Neuronal stem cell (in vitro differentiated cells): Measurements from ENCODE around the gene AKAP12.

Source experiments
- DNase-seq: peaks from one replicate; pipeline ENCODE4 v3.0.0-alpha.2; 2013; ENCODE audit warnings: low spot score
- H2AFZ ChIP-seq: one replicate; pipeline ENCODE4 v1.6.1; 2013; ENCODE audit warnings: mild to moderate bottlenecking, low read length, inconsistent platforms
- H2AK5ac ChIP-seq: 2 replicates; pipeline ENCODE4 v1.6.1; 2013; ENCODE audit warnings: low read depth, mild to moderate bottlenecking, inconsistent platforms, low read length, moderate library complexity, mixed read lengths
- H2BK120ac ChIP-seq: 2 replicates; pipeline ENCODE4 v1.6.1; 2013; ENCODE audit warnings: low read depth, mild to moderate bottlenecking, inconsistent platforms, low read length, moderate library complexity, mixed read lengths
- H2BK12ac ChIP-seq: one replicate; pipeline ENCODE4 v1.6.1; 2013; ENCODE audit warnings: low read length, inconsistent platforms
- H2BK15ac ChIP-seq: 2 replicates; pipeline ENCODE4 v1.6.1; 2013; ENCODE audit warnings: mild to moderate bottlenecking, low read length, inconsistent platforms, mixed read lengths
- H2BK5ac ChIP-seq: one replicate; pipeline ENCODE4 v1.6.1; 2013; ENCODE audit warnings: inconsistent platforms, mild to moderate bottlenecking, low read length, moderate library complexity
- H3K14ac ChIP-seq: one replicate; pipeline ENCODE4 v1.6.1; 2013; ENCODE audit warnings: low read length, inconsistent platforms
- H3K18ac ChIP-seq: 2 replicates; pipeline ENCODE4 v1.6.1; 2013; ENCODE audit warnings: low read length, inconsistent platforms
- H3K23ac ChIP-seq: 2 replicates; pipeline ENCODE4 v1.6.1; 2013; ENCODE audit warnings: low read depth, mild to moderate bottlenecking, mixed read lengths, low read length, inconsistent platforms; ENCODE audit not compliant: poor library complexity
- H3K27ac ChIP-seq: replicated peaks from 3 replicates; pipeline ENCODE4 v1.5.1; 2013; ENCODE audit warnings: low read length, inconsistent platforms
- H3K27me3 ChIP-seq, 3 experiments: 2 replicates each; pipeline ENCODE4 v1.6.1; 2013; ENCODE audit warnings: low read length in 3 of 3, mild to moderate bottlenecking in 2 of 3, inconsistent platforms in 1 of 3, low read depth in 1 of 3, mixed read lengths in 1 of 3, moderate library complexity in 1 of 3; ENCODE audit not compliant: control insufficient read depth in 3 of 3, insufficient read depth in 3 of 3
- H3K36me3 ChIP-seq, 2 donors: replicated peaks in 1 of 2; 2 replicates each; pipeline ENCODE4 v1.6.1; 2013; ENCODE audit warnings: low read length in 2 of 2; ENCODE audit not compliant: control insufficient read depth in 2 of 2, insufficient read depth in 2 of 2
- H3K4ac ChIP-seq: 2 replicates; pipeline ENCODE4 v1.6.1; 2013; ENCODE audit warnings: inconsistent platforms, mild to moderate bottlenecking, low read length, moderate library complexity
- H3K4me1 ChIP-seq, 2 donors: 1 replicate in 1 of 2; 2 replicates in 1 of 2; pipeline ENCODE4 v1.6.1; 2013; ENCODE audit warnings: low read length in 2 of 2, low read depth in 1 of 2; ENCODE audit not compliant: control insufficient read depth in 2 of 2, insufficient read depth in 1 of 2
- H3K4me2 ChIP-seq: one replicate; pipeline ENCODE4 v1.6.1; 2013; ENCODE audit warnings: mild to moderate bottlenecking, low read length, inconsistent platforms; ENCODE audit not compliant: insufficient read depth, poor library complexity, severe bottlenecking
- H3K4me3 ChIP-seq, 2 donors: 2 replicates each; pipeline ENCODE4 v1.5.1; 2013; ENCODE audit warnings: low read length in 2 of 2, mild to moderate bottlenecking in 2 of 2, inconsistent platforms in 1 of 2, moderate library complexity in 1 of 2
- H3K79me1 ChIP-seq: one replicate; pipeline ENCODE4 v1.6.1; 2013; ENCODE audit warnings: low read depth, mild to moderate bottlenecking, inconsistent platforms, low read length, moderate library complexity
- H3K9ac ChIP-seq: one replicate; pipeline ENCODE4 v1.6.1; 2013; ENCODE audit warnings: mild to moderate bottlenecking, low read depth, low read length, inconsistent platforms; ENCODE audit not compliant: poor library complexity
- H3K9me3 ChIP-seq, 2 donors: replicated peaks in 1 of 2; 2 replicates each; pipeline versions ENCODE3 to v1.6.1; 2013; ENCODE audit warnings: low read length in 2 of 2, mild to moderate bottlenecking in 2 of 2, inconsistent platforms in 1 of 2, low read depth in 1 of 2, mixed read lengths in 1 of 2, moderate library complexity in 1 of 2; ENCODE audit not compliant: control insufficient read depth in 2 of 2, insufficient read depth in 1 of 2
- H4K8ac ChIP-seq: one replicate; pipeline ENCODE4 v1.6.1; 2013; ENCODE audit warnings: low read depth, mild to moderate bottlenecking, inconsistent platforms, low read length, moderate library complexity
- H4K91ac ChIP-seq: one replicate; pipeline ENCODE4 v1.6.1; 2013; ENCODE audit warnings: low read length, low read depth, mild to moderate bottlenecking, inconsistent platforms; ENCODE audit not compliant: poor library complexity
- WGBS, 2 donors: extraction: QIAGEN DNeasy Blood & Tissue Kit; methylation state at CpG; one replicate each; pipeline ENCODE4 v1.1.7; 2013; ENCODE audit warnings: missing lambda C conversion rate in 2 of 2, mixed read lengths in 1 of 2; ENCODE audit not compliant: insufficient read length in 2 of 2, insufficient replicate concordance in 1 of 2; ENCODE audit errors: extremely low coverage in 2 of 2; 5-methylcytosine and 5-hydroxymethylcytosine counted together

AKAP12 gene

GRCh38 chr6:151265282-151265681 is 25.5 kb downstream of the AKAP12 start:
- H3K9me3 ChIP-seq, result no peaks in the 10 kb centered on the region
- H4K91ac ChIP-seq, result no peak overlapping the region
- no peak overlapping the region for H2BK15ac ChIP-seq
- H3K23ac ChIP-seq, result no peak overlapping the region
- no peak overlapping the region for H3K9ac ChIP-seq
- no peaks in the 10 kb centered on the region for H3K36me3 ChIP-seq
- H4K8ac ChIP-seq, result no peak overlapping the region
- no peak overlapping the region for H2BK5ac ChIP-seq
- H3K4me3 ChIP-seq, result no peak overlapping the region
- no peaks in the 10 kb centered on the region for H3K27me3 ChIP-seq
- no peak overlapping the region for H2BK12ac ChIP-seq
- H2AFZ ChIP-seq, result no peak overlapping the region
- no peak overlapping the region for H3K27ac ChIP-seq
- H3K79me1 ChIP-seq, result no peaks in the 10 kb centered on the region
- no peak overlapping the region for H3K4ac ChIP-seq
- no peak overlapping the region for H3K14ac ChIP-seq
- no peak overlapping the region for H2BK120ac ChIP-seq
- H3K4me1 ChIP-seq, result peaks cover 0 to 4% of the 10 kb centered on the region in 2 donors
- no peak overlapping the region for H3K18ac ChIP-seq
- H3K4me2 ChIP-seq, result no peak overlapping the region
- H2AK5ac ChIP-seq, result no peak overlapping the region
- DNase-seq, result no peak

GRCh38 chr6:151269321-151269995 is 29.7 kb downstream of the AKAP12 start:
- no CpG with 5 or more reads among the region's 4 CpGs for WGBS, 2 donors
- H3K4ac ChIP-seq, result no peak overlapping the region
- no peak overlapping the region for H3K4me2 ChIP-seq
- H3K4me3 ChIP-seq, result no peak overlapping the region
- no peak overlapping the region for H3K27ac ChIP-seq
- H4K91ac ChIP-seq, result no peak overlapping the region
- H3K79me1 ChIP-seq, result no peaks in the 10 kb centered on the region
- H3K9me3 ChIP-seq, result no peaks in the 10 kb centered on the region
- H3K23ac ChIP-seq, result no peak overlapping the region
- H2BK5ac ChIP-seq, result no peak overlapping the region
- H3K36me3 ChIP-seq, result no peaks in the 10 kb centered on the region
- no peak overlapping the region for H4K8ac ChIP-seq
- no peak overlapping the region for H2AK5ac ChIP-seq
- H3K9ac ChIP-seq, result no peak overlapping the region
- H3K27me3 ChIP-seq, result no peaks in the 10 kb centered on the region
- no peak overlapping the region for H3K18ac ChIP-seq
- no peak overlapping the region for H2BK15ac ChIP-seq
- H2AFZ ChIP-seq, result no peak overlapping the region
- H2BK12ac ChIP-seq, result no peak overlapping the region
- H3K4me1 ChIP-seq, result no peaks in the 10 kb centered on the region
- no peak for DNase-seq
- H2BK120ac ChIP-seq, result no peak overlapping the region
- no peak overlapping the region for H3K14ac ChIP-seq

GRCh38 chr6:151275121-151275520 is 35.4 kb downstream of the AKAP12 start:
- no peak for DNase-seq
- Histone ChIP-seq H3K18ac (no peak overlapping the region), H3K27me3 (no peaks in the 10 kb centered on the region), H3K4me3 (no peak overlapping the region), H2AK5ac (no peak overlapping the region), H3K79me1 (no peaks in the 10 kb centered on the region), H3K4ac (no peak overlapping the region), H3K14ac (no peak overlapping the region), H2BK5ac (no peak overlapping the region), H2AFZ (no peak overlapping the region), H3K27ac (no peak overlapping the region), H3K36me3 (no peaks in the 10 kb centered on the region), H3K9ac (no peak overlapping the region), H2BK15ac (no peak overlapping the region), H4K8ac (no peak overlapping the region), H2BK120ac (no peak overlapping the region), H3K23ac (no peak overlapping the region), H4K91ac (no peak overlapping the region), H2BK12ac (no peak overlapping the region), H3K9me3 (no peaks in the 10 kb centered on the region), H3K4me2 (no peak overlapping the region), H3K4me1 (peaks cover 3 to 4% of the 10 kb centered on the region in 2 donors)
- WGBS, 2 donors, result no CpG with 5 or more reads among the region's 6 CpGs

- Histone ChIP-seq H2AFZ (no peak overlapping the region), H3K9me3 (no peaks in the 10 kb centered on the region), H3K9ac (no peak overlapping the region), H2AK5ac (no peak overlapping the region), H3K79me1 (no peaks in the 10 kb centered on the region), H3K4me1 (peaks cover 3 to 4% of the 10 kb centered on the region in 2 donors), H2BK15ac (no peak overlapping the region), H3K27ac (no peak overlapping the region), H3K4me2 (no peak overlapping the region), H3K18ac (no peak overlapping the region), H4K8ac (no peak overlapping the region), H3K23ac (no peak overlapping the region), H2BK5ac (no peak overlapping the region), H3K14ac (no peak overlapping the region), H2BK12ac (no peak overlapping the region), H3K36me3 (no peaks in the 10 kb centered on the region), H3K27me3 (no peaks in the 10 kb centered on the region), H4K91ac (no peak overlapping the region), H3K4me3 (no peak overlapping the region), H2BK120ac (no peak overlapping the region), H3K4ac (no peak overlapping the region)
- DNase-seq, result no peak
- WGBS, 2 donors, result no CpG with 5 or more reads among the region's 4 CpGs
Observed at GRCh38 chr6:151275566-151275965, 35.8 kb downstream of the AKAP12 start.
